CD4-positive, alpha-beta T cell (primary cell): ENCODE results near the gene ZNF366. TPM values are rescaled to one million over a fixed set of nuclear protein-coding genes. Genes with fewer than 3 reads are reported as not detected.

ENCODE experiments used
- ATAC-seq: fragments of 200-7000 bp; cut with Tn5 transposase; one replicate; pipeline ENCODE4 v1.10.0; 2022; ENCODE audit warnings: mild to moderate bottlenecking; ENCODE audit not compliant: poor library complexity
- CTCF ChIA-PET: fragments of 350-600 bp; sonication (Branson Sonifier 250); formaldehyde crosslinking; loops from one replicate; lab custom pipeline; 2021; ENCODE audit warnings: antibody characterized with exemption, inconsistent platforms; lab: Charles Lee
- POLR2A ChIA-PET: fragments of 350-600 bp; sonication (Branson Sonifier 250); formaldehyde crosslinking; loops from one replicate; lab custom pipeline; 2021; ENCODE audit warnings: antibody characterized with exemption, inconsistent platforms; lab: Charles Lee
- DNase-seq, 14 experiments: peaks; one replicate each; pipeline ENCODE4 v3.0.0-alpha.2; 2013 to 2020; ENCODE audit warnings: mixed read lengths in 2 of 14
- H3K27ac ChIP-seq, 2 donors: one replicate each; pipeline versions ENCODE4 v1.5.1 to v1.7.0; 2013; ENCODE audit warnings: low read length in 2 of 2, low read depth in 1 of 2, mild to moderate bottlenecking in 1 of 2
- H3K27me3 ChIP-seq, 2 experiments: 1 replicate in 1 of 2; 2 replicates in 1 of 2; pipeline versions ENCODE4 v1.6.1 to v1.7.0; 2013; ENCODE audit warnings: low read length in 2 of 2, control low read depth in 1 of 2, mild to moderate bottlenecking in 1 of 2, moderate library complexity in 1 of 2; ENCODE audit not compliant: insufficient read depth in 2 of 2, control insufficient read depth in 1 of 2
- H3K36me3 ChIP-seq: one replicate; pipeline ENCODE4 v1.6.1; 2013; ENCODE audit warnings: low read length, control low read depth; ENCODE audit not compliant: insufficient read depth
- H3K4me1 ChIP-seq: one replicate; pipeline ENCODE4 v1.6.1; 2013; ENCODE audit warnings: low read length, control low read depth; ENCODE audit not compliant: insufficient read depth
- H3K4me3 ChIP-seq: one replicate; pipeline ENCODE4 v1.5.1; 2013; ENCODE audit warnings: mild to moderate bottlenecking, low read length, moderate library complexity
- H3K9me3 ChIP-seq, 2 experiments: 1 replicate in 1 of 2; 2 replicates in 1 of 2; pipeline versions ENCODE4 v1.6.1 to v1.7.0; 2013; ENCODE audit warnings: low read length in 2 of 2, mild to moderate bottlenecking in 2 of 2, control low read depth in 1 of 2, moderate library complexity in 1 of 2; ENCODE audit not compliant: control insufficient read depth in 1 of 2, insufficient read depth in 1 of 2
- H3K27ac Mint-ChIP-seq: one replicate; pipeline ENCODE4 v1.8.0; 2020; ENCODE audit warnings: mixed read lengths
- H3K27me3 Mint-ChIP-seq: one replicate; pipeline ENCODE4 v1.8.0; 2021; ENCODE audit warnings: mixed read lengths
- H3K36me3 Mint-ChIP-seq: one replicate; pipeline ENCODE4 v1.8.0; 2021; ENCODE audit warnings: low read depth, mixed read lengths
- H3K4me1 Mint-ChIP-seq: one replicate; pipeline ENCODE4 v1.8.0; 2021; ENCODE audit warnings: low read depth, mixed read lengths
- H3K4me3 Mint-ChIP-seq: one replicate; pipeline ENCODE4 v1.8.0; 2020; ENCODE audit warnings: mild to moderate bottlenecking, mixed read lengths
- H3K9me3 Mint-ChIP-seq: one replicate; pipeline ENCODE4 v1.8.0; 2020; ENCODE audit warnings: mixed read lengths
- intact Hi-C, 2 experiments: fragments of 100-400 bp; cut with DNase I in 1 of 2; cut with micrococcal nuclease in 1 of 2; formaldehyde crosslinking; loops; one replicate each; pipeline versions ENCODE4 v1.15.1 to v1.9.0; 2023 to 2025; cut with DNase I, micrococcal nuclease
- total RNA-seq, 174 experiments: library from RNA in 2 of 174; stranded (reverse) in 2 of 174; gene quantifications; one replicate each; pipeline ENCODE4 v1.2.3 and lab custom pipeline; 2021 to 2026
- TF ChIP-seq, protein P1 (sequence below): fragments of 200-600 bp; IDR thresholded peaks from one replicate; pipeline ENCODE4 v1.8.0; 2022; ENCODE audit warnings: antibody characterized with exemption, mild to moderate bottlenecking

ZNF366 gene
- total RNA-seq, 2 experiments from 2014 or later = 0.06 to 0.14 TPM

DNA sequence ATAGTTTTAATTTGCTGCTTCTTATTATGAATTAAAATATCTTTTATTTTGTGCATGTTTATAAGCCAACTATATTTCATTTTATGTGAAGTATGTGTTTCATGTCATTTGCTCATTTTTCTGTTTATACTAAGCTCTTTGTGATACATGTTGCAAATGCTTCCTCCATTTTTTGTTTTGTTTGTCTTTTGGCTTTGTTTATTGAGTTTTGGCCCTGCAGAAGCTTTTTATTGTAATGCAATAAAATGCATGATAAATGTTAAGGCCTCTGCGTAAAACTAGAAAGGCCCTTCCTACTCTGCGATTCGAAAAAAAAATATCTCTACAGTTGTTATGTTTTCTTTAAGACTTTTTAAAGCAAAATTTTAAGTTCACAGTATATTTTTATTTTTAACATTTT, 9.4 kb downstream of the ZNF366 start:
- TF ChIP-seq, protein P1, sequence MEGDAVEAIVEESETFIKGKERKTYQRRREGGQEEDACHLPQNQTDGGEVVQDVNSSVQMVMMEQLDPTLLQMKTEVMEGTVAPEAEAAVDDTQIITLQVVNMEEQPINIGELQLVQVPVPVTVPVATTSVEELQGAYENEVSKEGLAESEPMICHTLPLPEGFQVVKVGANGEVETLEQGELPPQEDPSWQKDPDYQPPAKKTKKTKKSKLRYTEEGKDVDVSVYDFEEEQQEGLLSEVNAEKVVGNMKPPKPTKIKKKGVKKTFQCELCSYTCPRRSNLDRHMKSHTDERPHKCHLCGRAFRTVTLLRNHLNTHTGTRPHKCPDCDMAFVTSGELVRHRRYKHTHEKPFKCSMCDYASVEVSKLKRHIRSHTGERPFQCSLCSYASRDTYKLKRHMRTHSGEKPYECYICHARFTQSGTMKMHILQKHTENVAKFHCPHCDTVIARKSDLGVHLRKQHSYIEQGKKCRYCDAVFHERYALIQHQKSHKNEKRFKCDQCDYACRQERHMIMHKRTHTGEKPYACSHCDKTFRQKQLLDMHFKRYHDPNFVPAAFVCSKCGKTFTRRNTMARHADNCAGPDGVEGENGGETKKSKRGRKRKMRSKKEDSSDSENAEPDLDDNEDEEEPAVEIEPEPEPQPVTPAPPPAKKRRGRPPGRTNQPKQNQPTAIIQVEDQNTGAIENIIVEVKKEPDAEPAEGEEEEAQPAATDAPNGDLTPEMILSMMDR = no peak
- no peak overlapping the region for H3K27ac ChIP-seq
- H3K27me3 ChIP-seq = peaks cover 0 to 6% of the 10 kb centered on the region in 2 experiments
- H3K9me3 ChIP-seq = no peaks in the 10 kb centered on the region
- H3K9me3 Mint-ChIP-seq = no peaks in the 10 kb centered on the region
- H3K36me3 ChIP-seq = no peaks in the 10 kb centered on the region
- H3K36me3 Mint-ChIP-seq = no peaks in the 10 kb centered on the region
- DNase-seq (no peak), ATAC-seq (no peak)
- no peak overlapping the region for H3K4me3 ChIP-seq
- no peaks in the 10 kb centered on the region for H3K4me1 Mint-ChIP-seq
- no peak overlapping the region for H3K27ac Mint-ChIP-seq
- H3K27me3 Mint-ChIP-seq = peaks cover 12% of the 10 kb centered on the region
- H3K4me1 ChIP-seq = no peaks in the 10 kb centered on the region
- H3K4me3 Mint-ChIP-seq = no peak overlapping the region
- POLR2A ChIA-PET = no interaction called here
- intact Hi-C loops = no loop called here
- CTCF ChIA-PET = no interaction called here

DNA sequence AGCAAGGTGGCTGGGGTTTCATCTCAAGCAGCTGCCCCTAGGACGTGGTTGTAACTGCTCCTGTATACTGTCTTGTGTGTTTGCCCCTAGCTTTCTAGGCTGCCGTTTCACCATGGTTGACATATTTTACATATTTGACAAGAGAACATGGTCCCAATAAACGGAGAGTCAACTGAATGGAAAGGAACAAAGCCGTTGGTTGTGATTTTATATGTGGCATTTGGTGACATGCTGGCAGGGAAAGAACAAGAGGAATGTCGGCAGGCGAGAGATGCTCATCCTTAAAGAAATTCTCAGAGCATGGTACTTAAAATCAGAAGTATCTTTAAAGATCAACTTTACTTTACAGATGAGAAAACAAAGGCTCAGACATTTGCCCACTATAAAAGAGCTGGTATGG, 11.8 kb downstream of the ZNF366 start:
- no peak for ATAC-seq

DNA sequence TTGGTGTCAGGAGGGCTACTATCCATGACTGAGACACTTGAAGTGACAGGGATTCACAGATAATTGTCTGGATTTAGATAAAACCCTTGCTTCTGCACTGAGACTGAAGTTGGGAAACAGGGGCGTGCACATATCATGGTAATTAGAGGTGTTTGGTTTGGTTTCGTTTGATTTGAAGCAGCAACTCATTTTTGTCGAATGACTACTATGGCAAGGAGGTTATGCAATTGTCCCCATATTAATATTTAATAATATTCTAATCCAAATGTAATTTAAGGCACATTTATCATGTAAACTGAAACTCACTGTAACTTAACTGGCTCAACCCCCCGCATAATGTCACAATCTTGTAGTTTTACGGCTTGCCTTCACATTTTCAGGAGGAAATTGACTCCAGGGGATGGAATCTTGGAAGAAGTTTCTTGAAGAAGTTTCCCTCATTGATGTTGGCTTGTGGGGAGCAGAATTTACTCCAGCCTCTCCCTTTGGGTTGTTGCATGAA, 12.5 kb downstream of the ZNF366 start:
- intact Hi-C loops = no loop called here
- Histone ChIP-seq H3K27me3 (peaks cover 0 to 6% of the 10 kb centered on the region in 2 experiments), H3K4me3 (no peak overlapping the region), H3K4me1 (no peaks in the 10 kb centered on the region), H3K36me3 (no peaks in the 10 kb centered on the region), H3K9me3 (no peaks in the 10 kb centered on the region), H3K27ac (no peak overlapping the region)
- no peak for DNase-seq
- ChIA-PET POLR2A (no interaction called here), CTCF (no interaction called here)
- Mint-ChIP-seq H3K36me3 (no peaks in the 10 kb centered on the region), H3K27ac (no peak overlapping the region), H3K4me1 (no peaks in the 10 kb centered on the region), H3K4me3 (no peak overlapping the region), H3K9me3 (no peaks in the 10 kb centered on the region), H3K27me3 (peaks cover 7% of the 10 kb centered on the region)
- TF ChIP-seq, protein P1 = no peak
- ATAC-seq = no peak

More for the DNA sequence above, 11.8 kb downstream of the ZNF366 start:
- H3K27ac Mint-ChIP-seq = no peak overlapping the region
- peaks cover 10% of the 10 kb centered on the region for H3K27me3 Mint-ChIP-seq
- H3K36me3 ChIP-seq = no peaks in the 10 kb centered on the region
- no peak overlapping the region for H3K4me3 ChIP-seq
- peaks cover 0 to 6% of the 10 kb centered on the region in 2 experiments for H3K27me3 ChIP-seq
- no peak overlapping the region for H3K27ac ChIP-seq
- no peak overlapping the region for H3K4me3 Mint-ChIP-seq
- intact Hi-C loops = no loop called here
- H3K9me3 Mint-ChIP-seq = no peaks in the 10 kb centered on the region
- TF ChIP-seq, protein P1 = no peak
- H3K4me1 Mint-ChIP-seq = no peaks in the 10 kb centered on the region
- no peaks in the 10 kb centered on the region for H3K9me3 ChIP-seq
- no peaks in the 10 kb centered on the region for H3K36me3 Mint-ChIP-seq
- no peaks in the 10 kb centered on the region for H3K4me1 ChIP-seq
- no peak for DNase-seq
- CTCF ChIA-PET = no interaction called here
- POLR2A ChIA-PET = no interaction called here
